Right lobe of liver (tissue), 6 donors: ENCODE measurements around the gene PLEKHA5. TPM values are rescaled to one million over a fixed set of nuclear protein-coding genes. Genes with fewer than 3 reads are reported as not detected.

Experiments used
- ATAC-seq, 4 donors: fragments of 200-7000 bp; cut with Tn5 transposase; one replicate each; pipeline ENCODE4 v1.9.1; 2020; ENCODE audit warnings: mild to moderate bottlenecking in 4 of 4, moderate library complexity in 4 of 4
- DNase-seq, 3 donors: peaks; one replicate each; pipeline ENCODE4 v3.0.0-alpha.2; 2020
- H3K27ac ChIP-seq, 3 donors: fragments of 200-600 bp; one replicate each; pipeline ENCODE4 v1.8.0; 2022
- H3K27me3 ChIP-seq, 2 donors: fragments of 200-600 bp; one replicate each; pipeline ENCODE4 v1.8.0; 2022
- H3K36me3 ChIP-seq, 4 donors: fragments of 200-600 bp; sonication (generic) in 1 of 4; one replicate each; pipeline versions ENCODE4 v1.5.1 to v1.8.0; 2017 to 2022; ENCODE audit warnings: control low read depth in 1 of 4
- H3K4me1 ChIP-seq, 4 donors: fragments of 200-600 bp; sonication (generic) in 1 of 4; one replicate each; pipeline versions ENCODE4 v1.5.1 to v1.8.0; 2017 to 2022; ENCODE audit warnings: control low read depth in 1 of 4
- H3K4me3 ChIP-seq, 3 donors: fragments of 200-600 bp; one replicate each; pipeline ENCODE4 v1.8.0; 2022
- H3K9me3 ChIP-seq, 4 donors: fragments of 200-600 bp; sonication (generic) in 1 of 4; one replicate each; pipeline versions ENCODE4 v1.5.1 to v1.8.0; 2017 to 2022; ENCODE audit warnings: control low read depth in 1 of 4
- POLR2A ChIP-seq: fragments of 450-650 bp; IDR thresholded peaks from one replicate; pipeline ENCODE4 v1.6.1; 2017; ENCODE audit warnings: antibody characterized with exemption, mild to moderate bottlenecking
- WGBS: methylation state at CpG from one replicate; pipeline ENCODE4 v1.1.6; 2018; ENCODE audit warnings: low coverage, low lambda C conversion rate; ENCODE audit not compliant: insufficient coverage; ENCODE audit errors: missing lambda C conversion rate; 5-methylcytosine and 5-hydroxymethylcytosine counted together
- intact Hi-C, 2 donors: fragments of 100-400 bp; cut with DNase I; formaldehyde crosslinking; loops; one replicate each; pipeline versions ENCODE4 v1.11.2 to v1.14.1; 2022
- long read RNA-seq: library from polyadenylated mRNA; unstranded; transcript quantifications from one replicate; pipeline ENCODE4 v2.0.0, GENCODE V29; 2019
- total RNA-seq, 6 experiments: library from RNA; depleted of rRNA in 2 of 6; stranded (reverse); fragments of >200 nt in 2 of 6; fragmentation: NEBNext Ultra II Directional in 3 of 6; extraction: Animal tissue kit (Norgen Biotek cat#: 25700) in 3 of 6; gene quantifications; one replicate each; pipeline versions ENCODE4 v1.1.0 to v1.2.4, GENCODE V29; 2016 to 2023
- TF ChIP-seq, protein P1 (sequence below), 4 donors: fragments of 200-600 bp in 3 of 4; fragments of 450-650 bp in 1 of 4; IDR thresholded peaks; one replicate each; pipeline versions ENCODE4 v1.5.1 to v1.8.0; 2016 to 2022; ENCODE audit warnings: antibody characterized with exemption in 4 of 4, mild to moderate bottlenecking in 2 of 4
- donor health status: DM: no; HTN: yes; CAD: no.
- donor health status: DM: no; HTN: no; CAD: no.
- donor health status: DM: no; HTN: no; CAD: no.
- donor health status: DM: no; HTN: yes; CAD: no.
- donor health status: DM: no; HTN: yes; CAD: no.

PLEKHA5 gene, protein sequence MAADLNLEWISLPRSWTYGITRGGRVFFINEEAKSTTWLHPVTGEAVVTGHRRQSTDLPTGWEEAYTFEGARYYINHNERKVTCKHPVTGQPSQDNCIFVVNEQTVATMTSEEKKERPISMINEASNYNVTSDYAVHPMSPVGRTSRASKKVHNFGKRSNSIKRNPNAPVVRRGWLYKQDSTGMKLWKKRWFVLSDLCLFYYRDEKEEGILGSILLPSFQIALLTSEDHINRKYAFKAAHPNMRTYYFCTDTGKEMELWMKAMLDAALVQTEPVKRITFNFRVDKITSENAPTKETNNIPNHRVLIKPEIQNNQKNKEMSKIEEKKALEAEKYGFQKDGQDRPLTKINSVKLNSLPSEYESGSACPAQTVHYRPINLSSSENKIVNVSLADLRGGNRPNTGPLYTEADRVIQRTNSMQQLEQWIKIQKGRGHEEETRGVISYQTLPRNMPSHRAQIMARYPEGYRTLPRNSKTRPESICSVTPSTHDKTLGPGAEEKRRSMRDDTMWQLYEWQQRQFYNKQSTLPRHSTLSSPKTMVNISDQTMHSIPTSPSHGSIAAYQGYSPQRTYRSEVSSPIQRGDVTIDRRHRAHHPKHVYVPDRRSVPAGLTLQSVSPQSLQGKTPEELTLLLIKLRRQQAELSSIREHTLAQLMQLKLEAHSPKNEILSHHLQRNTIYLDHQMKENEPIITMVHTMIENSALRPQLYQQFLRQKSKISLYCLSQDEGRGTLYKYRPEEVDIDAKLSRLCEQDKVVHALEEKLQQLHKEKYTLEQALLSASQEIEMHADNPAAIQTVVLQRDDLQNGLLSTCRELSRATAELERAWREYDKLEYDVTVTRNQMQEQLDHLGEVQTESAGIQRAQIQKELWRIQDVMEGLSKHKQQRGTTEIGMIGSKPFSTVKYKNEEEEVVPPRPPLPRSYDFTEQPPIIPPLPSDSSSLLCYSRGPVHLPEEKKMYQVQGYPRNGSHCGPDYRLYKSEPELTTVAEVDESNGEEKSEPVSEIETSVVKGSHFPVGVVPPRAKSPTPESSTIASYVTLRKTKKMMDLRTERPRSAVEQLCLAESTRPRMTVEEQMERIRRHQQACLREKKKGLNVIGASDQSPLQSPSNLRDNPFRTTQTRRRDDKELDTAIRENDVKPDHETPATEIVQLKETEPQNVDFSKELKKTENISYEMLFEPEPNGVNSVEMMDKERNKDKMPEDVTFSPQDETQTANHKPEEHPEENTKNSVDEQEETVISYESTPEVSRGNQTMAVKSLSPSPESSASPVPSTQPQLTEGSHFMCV
- total RNA-seq, result 10 to 100 TPM; 14.7 to 18.7 (median 15.8) TPM
- long read RNA-seq, partial matches to known transcripts, result 5 of 7 reads
- long read RNA-seq, other reads (novel, unspliced or antisense), result 1 of 7 reads

DNA sequence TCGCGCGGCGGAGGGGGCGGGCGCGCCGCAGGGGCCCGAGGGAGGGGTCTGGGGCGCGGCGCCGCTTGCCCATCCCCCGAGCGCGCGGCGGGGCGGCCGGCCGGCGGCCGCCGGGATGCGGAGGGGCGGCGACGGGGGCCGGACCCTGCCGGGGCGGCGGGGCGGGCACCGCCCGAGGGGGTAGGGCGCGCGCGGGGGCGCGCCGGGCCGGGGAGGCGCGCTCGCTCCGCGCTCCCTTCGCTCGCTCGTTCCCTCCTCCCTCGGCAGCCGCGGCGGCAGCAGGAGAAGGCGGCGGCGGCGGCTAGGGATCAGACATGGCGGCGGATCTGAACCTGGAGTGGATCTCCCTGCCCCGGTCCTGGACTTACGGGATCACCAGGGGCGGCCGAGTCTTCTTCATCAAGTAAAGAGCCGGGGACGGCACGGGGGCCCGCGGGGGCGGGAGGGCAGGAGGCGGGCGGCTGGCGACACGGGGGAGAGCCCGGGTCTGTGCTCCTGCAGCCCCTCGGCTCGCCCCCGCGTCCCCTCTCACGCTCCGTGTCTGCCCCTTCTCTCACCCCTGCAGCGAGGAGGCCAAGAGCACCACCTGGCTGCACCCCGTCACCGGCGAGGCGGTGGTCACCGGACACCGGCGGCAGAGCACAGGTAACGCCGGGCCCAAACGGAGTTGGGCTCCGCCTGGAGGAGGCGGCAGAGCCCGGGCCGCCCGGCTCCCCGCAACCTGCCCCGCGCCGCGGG, at the start of gene PLEKHA5:
PLEKHA5 (plus strand) TSS at position 248 of the 738 bp plus-strand sequence; CDS start at position 315, 67 bp downstream.
- ATAC-seq (peak; percentile 75 to 91 (median 82)), DNase-seq (peak; percentile 84)
- peak within 1 kb of the TSS; percentile 85 to 95 (median 88) for H3K27ac ChIP-seq
- H3K36me3 ChIP-seq, result no peaks in the 10 kb centered on the region
- peaks cover 0 to 5% (median 0%) of the 10 kb centered on the region in 4 donors for H3K9me3 ChIP-seq
- H3K4me1 ChIP-seq, result peaks cover 0 to 16% (median 0%) of the 10 kb centered on the region in 4 donors
- WGBS, result 0% methylated on average over 2 of the region's 103 CpGs
- intact Hi-C loops, result no loop called here
- no peaks in the 10 kb centered on the region for H3K27me3 ChIP-seq
- H3K4me3 ChIP-seq, result peak within 1 kb of the TSS; percentile 78 to 80 (median 79)
- TF ChIP-seq, protein P1, sequence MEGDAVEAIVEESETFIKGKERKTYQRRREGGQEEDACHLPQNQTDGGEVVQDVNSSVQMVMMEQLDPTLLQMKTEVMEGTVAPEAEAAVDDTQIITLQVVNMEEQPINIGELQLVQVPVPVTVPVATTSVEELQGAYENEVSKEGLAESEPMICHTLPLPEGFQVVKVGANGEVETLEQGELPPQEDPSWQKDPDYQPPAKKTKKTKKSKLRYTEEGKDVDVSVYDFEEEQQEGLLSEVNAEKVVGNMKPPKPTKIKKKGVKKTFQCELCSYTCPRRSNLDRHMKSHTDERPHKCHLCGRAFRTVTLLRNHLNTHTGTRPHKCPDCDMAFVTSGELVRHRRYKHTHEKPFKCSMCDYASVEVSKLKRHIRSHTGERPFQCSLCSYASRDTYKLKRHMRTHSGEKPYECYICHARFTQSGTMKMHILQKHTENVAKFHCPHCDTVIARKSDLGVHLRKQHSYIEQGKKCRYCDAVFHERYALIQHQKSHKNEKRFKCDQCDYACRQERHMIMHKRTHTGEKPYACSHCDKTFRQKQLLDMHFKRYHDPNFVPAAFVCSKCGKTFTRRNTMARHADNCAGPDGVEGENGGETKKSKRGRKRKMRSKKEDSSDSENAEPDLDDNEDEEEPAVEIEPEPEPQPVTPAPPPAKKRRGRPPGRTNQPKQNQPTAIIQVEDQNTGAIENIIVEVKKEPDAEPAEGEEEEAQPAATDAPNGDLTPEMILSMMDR (IDR thresholded peaks at IDR 0.05), result peak in 3 of 4 donors; percentile 21 to 48 (median 38)
- TF ChIP-seq POLR2A, result peak; percentile 37

DNA sequence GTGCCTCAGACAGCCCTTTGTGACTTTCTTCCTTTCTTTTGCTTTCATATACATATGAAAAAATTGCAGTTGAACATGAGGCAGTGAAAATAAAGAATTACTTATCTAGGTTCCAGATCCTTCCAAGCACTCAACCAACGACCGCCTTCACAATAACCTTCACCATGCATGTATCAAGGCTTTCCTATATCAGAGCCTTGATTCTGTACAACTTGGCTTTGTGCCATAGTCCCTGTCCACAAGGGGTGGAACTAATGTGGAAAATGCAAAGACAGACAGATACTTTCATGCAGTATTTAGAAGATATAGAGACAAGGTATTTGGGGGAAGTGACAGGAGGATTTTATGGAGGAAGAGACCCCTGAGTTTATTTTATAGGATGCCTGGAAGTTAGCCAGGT, 48.6 kb upstream of the PLEKHA5 start:
- H3K9me3 ChIP-seq, result no peaks in the 10 kb centered on the region
- H3K36me3 ChIP-seq, result no peaks in the 10 kb centered on the region
- no peaks in the 10 kb centered on the region for H3K4me1 ChIP-seq
- H3K4me3 ChIP-seq, result no peak overlapping the region
- DNase-seq, result no peak
- no peak overlapping the region for H3K27ac ChIP-seq
- no peak for ATAC-seq
- H3K27me3 ChIP-seq, result no peaks in the 10 kb centered on the region
- TF ChIP-seq, protein P1 (IDR thresholded peaks at IDR 0.05), result no peak
- no peak for TF ChIP-seq POLR2A
- intact Hi-C loops, result loop anchor here in 1 of 2 donors (5.0 kb wide), 1 partner anchor 76 kb away; no protein-coding TSS in a partner anchor
- 77% methylated on average over 2 of the region's 2 CpGs for WGBS

DNA sequence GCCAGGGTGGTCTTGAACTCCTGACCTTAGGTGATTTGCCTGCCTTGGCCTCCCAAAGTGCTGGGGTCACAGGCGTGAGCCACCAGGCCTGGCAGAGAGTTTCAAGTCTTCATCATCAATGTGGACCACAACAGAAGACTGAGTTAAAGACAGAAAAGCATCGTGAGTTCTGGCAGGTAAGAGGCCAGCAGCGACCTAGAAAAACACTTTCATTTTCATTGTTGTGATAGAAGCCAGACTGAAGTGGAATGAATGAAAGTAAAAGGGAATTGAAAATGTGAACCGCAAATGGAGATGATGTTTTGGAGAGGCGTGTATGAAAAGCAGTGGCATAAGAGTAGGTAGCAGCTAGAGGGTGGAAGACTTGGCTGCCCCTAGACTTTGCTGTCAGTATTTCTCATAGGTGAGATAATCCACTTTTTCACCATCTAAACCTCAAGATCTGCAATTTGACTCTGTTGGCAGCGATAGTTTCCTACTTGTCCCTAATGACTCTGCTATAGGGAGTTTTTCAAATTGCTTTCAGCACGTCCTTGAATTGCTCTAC, 47.1 kb upstream of the PLEKHA5 start:
- no peak for TF ChIP-seq POLR2A
- TF ChIP-seq, protein P1 (IDR thresholded peaks at IDR 0.05), result no peak
- no peak for DNase-seq
- WGBS, result 75% methylated on average over 6 of the region's 7 CpGs
- Histone ChIP-seq H3K4me1 (no peaks in the 10 kb centered on the region), H3K4me3 (no peak overlapping the region), H3K36me3 (no peaks in the 10 kb centered on the region), H3K9me3 (no peaks in the 10 kb centered on the region), H3K27me3 (no peaks in the 10 kb centered on the region), H3K27ac (no peak overlapping the region)
- no peak for ATAC-seq
- intact Hi-C loops, result loop anchor here in 1 of 2 donors (5.0 kb wide), 1 partner anchor 75 kb away; no protein-coding TSS in a partner anchor
